Vagina (tissue), 2 donors: ENCODE data around the gene TEAD4.

ENCODE experiments used
- CTCF ChIP-seq, 3 experiments: fragments of 450-650 bp in 2 of 3; fragments of 200-600 bp in 1 of 3; sonication (generic) in 1 of 3; IDR thresholded peaks; one replicate each; pipeline ENCODE4 v1.5.1; 2017 to 2019; ENCODE audit warnings: antibody characterized with exemption in 3 of 3, mild to moderate bottlenecking in 2 of 3, moderate library complexity in 2 of 3
- POLR2A ChIP-seq, 2 donors: fragments of 450-650 bp; IDR thresholded peaks; one replicate each; pipeline ENCODE4 v1.6.1; 2017; ENCODE audit warnings: antibody characterized with exemption in 2 of 2, mild to moderate bottlenecking in 2 of 2, moderate library complexity in 2 of 2
- POLR2AphosphoS5 ChIP-seq, 2 donors: sonication (generic); formaldehyde crosslinking; IDR thresholded peaks; one replicate each; pipeline ENCODE4 v1.9.0; 2017; ENCODE audit warnings: antibody characterized with exemption in 2 of 2, mild to moderate bottlenecking in 2 of 2, low read depth in 1 of 2; ENCODE audit not compliant: insufficient read depth in 1 of 2

GRCh38 chr12:3018284-3019004 lies 59.2 kb downstream of the TEAD4 start:
- TF ChIP-seq CTCF (IDR thresholded peaks at IDR 0.05) (no peak), POLR2AphosphoS5 (IDR thresholded peaks at IDR 0.05; ENCODE audit: insufficient read depth in 1 of 2, low read depth in 1 of 2) (no peak), POLR2A (IDR thresholded peaks at IDR 0.05) (no peak)
